ENCODE measurements around the gene YEATS2. TPM values are rescaled to one million over a fixed set of nuclear protein-coding genes. Genes with fewer than 3 reads are reported as not detected.

YEATS2 gene
- total RNA-seq, 6 experiments from 2014 or later, result 19.0 to 24.6 (median 20.7) TPM

- peaks cover 11% of the 10 kb centered on the region for H3K4me1 Mint-ChIP-seq (ENCODE audit: low read depth)
- TF ChIP-seq CTCF (IDR thresholded peaks at IDR 0.05), result no peak
- no peak for DNase-seq
- H3K4me3 Mint-ChIP-seq, result no peak overlapping the region
- no peak overlapping the region for H3K27ac Mint-ChIP-seq
- H3K36me3 Mint-ChIP-seq (ENCODE audit: low read depth), result peaks cover 46% of the 10 kb centered on the region
- H3K27me3 Mint-ChIP-seq (ENCODE audit: insufficient read depth), result no peaks in the 10 kb centered on the region
- no peaks in the 10 kb centered on the region for H3K9me3 Mint-ChIP-seq
Observed at GRCh38 chr3:183794452-183794851, 96.9 kb downstream of the YEATS2 start.

- DNase-seq, result no peak
- H3K36me3 Mint-ChIP-seq (ENCODE audit: low read depth), result peaks cover 50% of the 10 kb centered on the region
- no peak for TF ChIP-seq CTCF (IDR thresholded peaks at IDR 0.05)
- H3K27ac Mint-ChIP-seq, result no peak overlapping the region
- H3K27me3 Mint-ChIP-seq (ENCODE audit: insufficient read depth), result no peaks in the 10 kb centered on the region
- H3K4me1 Mint-ChIP-seq (ENCODE audit: low read depth), result no peaks in the 10 kb centered on the region; the same call in 1 of the 2 replicates
- no peak overlapping the region for H3K4me3 Mint-ChIP-seq
- no peaks in the 10 kb centered on the region for H3K9me3 Mint-ChIP-seq
Observed at GRCh38 chr3:183796372-183796771, 98.8 kb downstream of the YEATS2 start.

GRCh38 chr3:183797996-183798395, 100.4 kb downstream of the YEATS2 start:
- no peak overlapping the region for H3K4me3 Mint-ChIP-seq
- no peak overlapping the region for H3K27ac Mint-ChIP-seq
- no peak for TF ChIP-seq CTCF (IDR thresholded peaks at IDR 0.05)
- no peaks in the 10 kb centered on the region for H3K27me3 Mint-ChIP-seq (ENCODE audit: insufficient read depth)
- H3K4me1 Mint-ChIP-seq (ENCODE audit: low read depth), result no peaks in the 10 kb centered on the region; the same call in 1 of the 2 replicates
- no peak for DNase-seq
- H3K36me3 Mint-ChIP-seq (ENCODE audit: low read depth), result peaks cover 44% of the 10 kb centered on the region
- no peaks in the 10 kb centered on the region for H3K9me3 Mint-ChIP-seq

- Mint-ChIP-seq H3K27me3 (ENCODE audit: insufficient read depth) (no peaks in the 10 kb centered on the region; the same call in 1 of the 2 replicates), H3K27ac (no peak overlapping the region; the same call in 1 of the 2 replicates), H3K9me3 (no peaks in the 10 kb centered on the region), H3K4me3 (no peak overlapping the region), H3K4me1 (ENCODE audit: low read depth) (no peaks in the 10 kb centered on the region), H3K36me3 (ENCODE audit: low read depth) (peaks cover 39% of the 10 kb centered on the region)
- TF ChIP-seq CTCF (IDR thresholded peaks at IDR 0.05), result no peak
- DNase-seq, result no peak
Observed at GRCh38 chr3:183799461-183799860, 101.9 kb downstream of the YEATS2 start.

GRCh38 chr3:183800243-183800863, 102.8 kb downstream of the YEATS2 start:
- no peaks in the 10 kb centered on the region for H3K4me1 Mint-ChIP-seq (ENCODE audit: low read depth)
- no peak overlapping the region for H3K4me3 Mint-ChIP-seq
- H3K27ac Mint-ChIP-seq, result no peak overlapping the region; the same call in 1 of the 2 replicates
- peaks cover 39% of the 10 kb centered on the region for H3K36me3 Mint-ChIP-seq (ENCODE audit: low read depth)
- no peaks in the 10 kb centered on the region for H3K9me3 Mint-ChIP-seq
- H3K27me3 Mint-ChIP-seq (ENCODE audit: insufficient read depth), result peaks cover 2% of the 10 kb centered on the region
- DNase-seq, result no peak
- TF ChIP-seq CTCF (IDR thresholded peaks at IDR 0.05), result no peak

Measured in HFFc6 (cell line).